GM18519 (cell line): ENCODE measurements around the gene NETO1.

Source experiments
- ATAC-seq: cut with Tn5 transposase; IDR thresholded peaks from one replicate; pipeline ENCODE4 v1.9.1; 2021; ENCODE audit warnings: mild to moderate bottlenecking, moderate library complexity; ENCODE audit not compliant: unreplicated experiment, low FRiP score

NETO1 gene

DNA sequence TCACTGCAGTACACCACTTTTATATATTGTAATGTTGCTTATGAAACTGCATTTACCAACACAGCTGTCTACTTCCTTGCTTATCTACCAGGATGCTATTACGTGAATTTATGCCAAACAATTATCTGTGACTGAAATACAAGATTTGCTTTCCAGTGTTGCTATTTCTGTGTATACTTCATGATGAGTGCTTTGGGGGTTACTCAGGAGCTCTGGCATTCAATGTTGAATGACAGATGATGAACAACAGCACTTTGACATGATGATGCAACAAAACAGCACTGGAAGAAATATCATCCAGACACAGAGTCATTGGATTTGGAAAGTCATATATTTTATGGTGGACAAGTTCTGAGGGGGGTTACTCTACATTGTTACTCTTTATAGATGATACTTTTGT, 125.8 kb downstream of the NETO1 start:
- ATAC-seq: no peak

GRCh38 chr18:72738136-72738535, 129.7 kb downstream of the NETO1 start:
- no peak for ATAC-seq

- ATAC-seq: no peak
Observed at GRCh38 chr18:72727776-72728175, 140.0 kb downstream of the NETO1 start.

DNA sequence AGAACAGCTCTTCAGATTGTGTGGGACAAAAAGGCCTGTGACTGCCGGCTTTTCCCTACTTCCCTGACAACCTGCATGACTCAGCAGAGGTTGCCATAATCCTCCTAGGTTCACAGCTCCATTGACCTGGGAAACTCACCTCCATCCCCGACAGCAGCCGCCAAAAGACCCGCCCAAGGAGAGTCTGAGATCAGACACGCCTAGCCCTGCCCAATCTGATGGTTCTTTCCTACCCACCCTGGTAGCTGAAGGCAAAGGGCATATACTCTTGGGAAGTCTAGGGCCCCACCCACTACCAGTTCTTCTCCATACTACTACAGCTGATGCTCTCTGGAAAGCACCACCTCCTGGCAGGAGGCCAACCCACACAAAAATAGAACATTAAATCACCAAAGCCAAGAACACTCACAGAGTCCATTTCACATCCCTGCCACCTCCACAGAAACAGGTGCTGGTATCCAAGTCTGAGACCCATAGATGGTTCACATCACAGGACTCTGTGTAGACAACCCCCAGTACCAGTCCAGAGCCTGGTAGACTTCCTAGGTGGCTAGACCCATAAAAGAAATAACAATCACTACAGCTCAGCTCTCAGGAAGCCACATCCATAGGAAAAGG, 140.6 kb downstream of the NETO1 start:
- no peak for ATAC-seq

GRCh38 chr18:72726201-72726600, 141.6 kb downstream of the NETO1 start:
- ATAC-seq: no peak

GRCh38 chr18:72721330-72721729, 146.5 kb downstream of the NETO1 start:
- ATAC-seq: no peak

DNA sequence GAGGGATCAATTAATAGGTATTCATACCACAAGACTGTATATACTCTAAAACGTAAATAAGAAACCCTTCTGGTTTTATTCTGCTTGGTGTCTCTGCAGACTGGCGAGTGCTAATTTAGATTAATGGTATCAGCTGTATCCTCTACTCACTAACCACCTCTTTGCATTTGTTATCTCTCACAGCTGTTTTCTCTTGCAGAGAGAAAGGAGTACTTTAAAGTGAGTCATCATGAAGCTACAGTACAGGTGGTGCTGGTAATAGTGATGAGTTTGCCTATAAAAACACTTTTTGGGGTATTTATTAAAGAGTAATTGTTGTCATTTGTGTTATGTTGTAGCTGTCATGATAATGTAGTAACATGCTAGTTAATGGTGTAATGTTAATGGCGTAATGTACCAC, 147.7 kb downstream of the NETO1 start:
- no peak for ATAC-seq

- ATAC-seq: no peak
Observed at GRCh38 chr18:72704202-72704601, 163.6 kb downstream of the NETO1 start.

DNA sequence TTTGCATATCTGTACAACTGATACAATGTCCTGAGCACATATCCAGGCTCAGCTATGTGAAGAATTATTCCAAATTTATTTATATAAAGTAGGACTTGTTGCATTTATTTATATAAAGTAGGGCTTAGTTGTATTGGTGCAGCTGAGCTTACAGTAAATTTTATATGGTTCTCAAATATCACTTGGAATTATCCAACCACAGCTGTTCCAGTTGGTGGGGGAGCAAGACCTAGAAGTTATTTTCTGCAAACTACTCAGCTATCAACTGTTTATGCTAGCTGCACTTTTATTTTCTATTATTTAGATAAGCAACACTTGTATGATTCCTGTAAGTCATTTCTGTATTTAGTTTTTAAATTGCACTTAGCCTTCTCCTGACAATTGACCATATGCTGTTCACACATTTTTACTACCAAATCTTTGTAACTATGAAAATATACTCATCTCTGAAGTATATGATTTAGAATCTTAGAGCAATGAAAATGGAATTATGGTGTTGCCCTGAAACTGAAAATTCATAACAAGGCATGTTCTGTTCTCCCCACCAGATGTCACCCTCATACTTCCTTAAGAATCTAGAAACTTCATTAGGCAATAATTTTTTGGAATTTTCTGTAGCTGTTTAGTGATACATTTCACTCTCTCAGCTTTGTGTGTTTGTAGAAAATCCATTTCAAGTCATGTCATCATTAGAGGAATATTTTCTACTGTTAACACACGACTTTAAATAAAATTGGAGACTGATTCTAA, 166.7 kb downstream of the NETO1 start:
- no peak for ATAC-seq

DNA sequence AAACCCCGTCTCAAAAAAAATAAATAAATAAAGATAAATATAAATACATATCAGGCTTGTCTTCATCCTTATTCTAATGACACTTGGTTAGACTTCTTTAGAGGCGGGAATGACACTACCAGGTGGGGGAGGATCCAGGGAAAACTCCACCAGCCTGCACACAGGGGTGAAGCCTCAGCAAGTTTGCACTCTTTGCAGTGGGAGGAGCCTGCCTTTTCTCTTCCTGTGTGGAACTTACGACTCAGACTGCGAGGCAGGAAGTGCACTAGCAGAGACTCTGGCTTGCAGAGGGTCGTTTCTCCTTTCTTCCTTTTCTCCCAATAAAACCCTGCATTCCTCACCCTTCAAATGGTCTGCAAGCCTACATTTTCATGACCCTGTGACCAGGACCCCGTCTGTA, 170.1 kb downstream of the NETO1 start:
- ATAC-seq: no peak

GRCh38 chr18:72692595-72692994, 175.2 kb downstream of the NETO1 start:
- no peak for ATAC-seq
